Measurements from ENCODE around the gene CNTFR. TPM values are rescaled to one million over a fixed set of nuclear protein-coding genes. Genes with fewer than 3 reads are reported as not detected.

The CNTFR gene
- total RNA-seq, 2 experiments from 2014 or later: not detected

DNA sequence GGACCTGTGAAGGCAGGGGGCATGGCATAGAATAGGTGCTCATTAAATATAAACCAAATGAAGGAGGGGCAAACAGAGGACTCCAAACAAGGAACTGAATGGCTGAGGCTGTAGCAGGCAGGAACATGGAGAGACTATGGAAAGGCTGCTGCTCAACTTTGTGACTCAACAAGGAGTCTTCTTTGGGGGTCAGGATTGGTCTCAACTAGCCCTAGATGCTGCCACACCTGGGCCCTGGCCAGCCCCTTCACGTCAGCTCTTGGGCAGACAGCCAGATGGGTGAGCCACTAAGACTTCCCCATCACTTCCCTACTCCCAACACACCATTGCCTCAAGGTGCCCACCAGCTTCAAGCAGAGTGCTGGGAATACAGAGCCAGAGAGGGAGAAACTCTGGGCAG lies 11.4 kb upstream of the CNTFR start:
- ChIA-PET CTCF (interaction anchor here (0.7 to 1.0 kb wide), 4 partner anchors 9 to 197 kb away, joined by 3 read pairs; no protein-coding TSS in a partner anchor), POLR2A (no interaction called here)
- H3K4me1 Mint-ChIP-seq (ENCODE audit: low read depth): no peaks in the 10 kb centered on the region
- H3K9me3 Mint-ChIP-seq (ENCODE audit: insufficient read depth): no peaks in the 10 kb centered on the region
- H3K36me3 Mint-ChIP-seq (ENCODE audit: low read depth): no peaks in the 10 kb centered on the region
- ATAC-seq (no peak), DNase-seq (no peak)
- no peak overlapping the region for H3K27ac Mint-ChIP-seq
- no peak overlapping the region for H3K4me3 Mint-ChIP-seq
- H3K27me3 Mint-ChIP-seq (ENCODE audit: low read depth): peaks cover 16% of the 10 kb centered on the region

DNA sequence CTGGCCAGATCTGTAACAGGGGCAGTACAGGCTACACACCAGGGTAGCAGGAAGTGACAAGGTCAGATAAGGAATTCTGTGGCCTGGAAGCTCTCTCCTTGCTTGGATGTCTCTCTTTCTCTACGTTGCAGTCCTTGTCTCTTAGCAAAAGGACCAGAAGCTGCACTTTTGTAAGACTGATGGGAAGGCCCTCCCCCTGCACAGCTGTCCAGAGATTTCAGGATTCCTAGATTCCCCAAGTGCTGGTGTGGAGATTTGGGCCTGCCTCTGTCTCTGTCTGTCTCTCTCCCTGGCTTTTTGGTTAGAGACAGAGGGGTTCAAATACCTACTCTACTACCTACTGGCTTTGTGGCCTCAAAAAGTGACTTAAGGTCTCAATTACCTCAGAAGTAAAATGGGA lies 10.0 kb upstream of the CNTFR start:
- CTCF ChIA-PET: interaction anchor here (0.6 to 1.3 kb wide), 5 partner anchors 13 to 195 kb away, joined by 3 to 7 read pairs (median 3); partner anchors contain the start of genes DCTN3 and RPP25L
- H3K4me1 Mint-ChIP-seq (ENCODE audit: low read depth): no peaks in the 10 kb centered on the region
- H3K4me3 Mint-ChIP-seq: no peak overlapping the region
- H3K9me3 Mint-ChIP-seq (ENCODE audit: insufficient read depth): no peaks in the 10 kb centered on the region
- POLR2A ChIA-PET: interaction anchor here (0.5 kb wide), 1 partner anchor 159 kb away, joined by 5 read pairs; no protein-coding TSS in a partner anchor
- H3K36me3 Mint-ChIP-seq (ENCODE audit: low read depth): no peaks in the 10 kb centered on the region
- DNase-seq (no peak), ATAC-seq (no peak)
- peaks cover 17% of the 10 kb centered on the region for H3K27me3 Mint-ChIP-seq (ENCODE audit: low read depth)
- H3K27ac Mint-ChIP-seq: no peak overlapping the region

DNA sequence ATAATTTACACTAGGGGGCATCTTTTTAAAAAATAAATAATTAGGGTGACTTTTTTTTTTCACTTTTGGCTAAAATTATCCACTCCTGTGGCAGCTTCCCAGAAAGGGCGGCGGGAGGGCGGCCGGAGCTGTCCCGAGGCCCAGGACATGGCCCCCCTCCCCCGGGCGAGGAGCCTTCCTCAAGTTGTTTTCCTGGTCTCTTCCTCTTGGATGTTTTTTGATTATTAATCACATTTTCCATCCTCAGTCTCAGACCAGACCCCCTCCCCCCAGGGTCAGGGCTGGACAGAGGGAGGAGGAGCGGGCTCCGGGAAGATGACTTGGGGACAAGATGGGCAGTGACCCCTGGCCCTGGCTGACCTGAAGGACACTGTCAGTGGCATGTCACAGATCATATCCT lies 4.7 kb upstream of the CNTFR start:
- no peaks in the 10 kb centered on the region for H3K9me3 Mint-ChIP-seq (ENCODE audit: insufficient read depth)
- CTCF ChIA-PET: interaction anchor here (0.6 kb wide), 1 partner anchor 10 kb away, joined by 3 read pairs; no protein-coding TSS in a partner anchor
- H3K4me1 Mint-ChIP-seq (ENCODE audit: low read depth): peaks cover 21% of the 10 kb centered on the region
- H3K27ac Mint-ChIP-seq: no peak overlapping the region
- H3K27me3 Mint-ChIP-seq (ENCODE audit: low read depth): peaks cover 51% of the 10 kb centered on the region
- ATAC-seq (no peak), DNase-seq (no peak)
- no peaks in the 10 kb centered on the region for H3K36me3 Mint-ChIP-seq (ENCODE audit: low read depth)
- H3K4me3 Mint-ChIP-seq: no peak overlapping the region
- POLR2A ChIA-PET: interaction anchor here (1.2 kb wide), 1 partner anchor 9 kb away, joined by 5 read pairs; no protein-coding TSS in a partner anchor

DNA sequence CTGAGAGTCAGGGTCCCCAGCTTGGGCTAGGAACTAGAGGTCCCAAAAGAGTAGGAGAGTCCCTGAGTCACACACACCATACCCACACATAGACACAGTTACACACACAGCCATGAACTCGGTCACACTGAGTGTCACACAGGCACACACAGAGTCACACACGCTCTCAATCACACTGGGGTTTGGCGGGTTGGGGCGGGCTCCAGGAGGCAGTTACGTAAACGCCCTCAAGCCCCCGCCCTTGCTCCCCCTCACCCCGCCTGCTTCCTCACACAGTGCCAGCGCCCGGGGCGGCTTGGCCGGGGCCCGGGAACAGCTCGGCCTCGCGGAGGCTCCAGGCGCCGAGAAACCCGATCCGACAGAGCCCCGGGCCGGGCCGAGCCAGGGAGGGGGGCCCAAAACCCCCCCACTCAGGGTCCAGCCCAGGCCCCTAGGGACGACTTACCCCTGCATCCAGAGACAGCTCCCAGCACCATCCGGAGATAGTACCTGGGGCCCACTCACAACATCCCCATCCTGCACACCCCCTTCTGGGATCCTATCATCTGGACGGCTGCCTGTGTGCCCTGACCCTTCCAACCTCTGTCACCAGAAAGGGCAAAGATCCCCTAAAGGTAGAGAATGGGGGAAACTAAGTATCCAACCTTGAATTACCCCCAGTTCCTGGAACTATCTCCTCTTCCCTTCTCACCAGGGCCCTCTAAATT lies 3.5 kb upstream of the CNTFR start:
- Mint-ChIP-seq H3K27me3 (ENCODE audit: low read depth) (peaks cover 62% of the 10 kb centered on the region), H3K9me3 (ENCODE audit: insufficient read depth) (no peaks in the 10 kb centered on the region), H3K4me1 (ENCODE audit: low read depth) (peaks cover 25% of the 10 kb centered on the region), H3K36me3 (ENCODE audit: low read depth) (no peaks in the 10 kb centered on the region), H3K27ac (no peak overlapping the region), H3K4me3 (no peak overlapping the region)
- ATAC-seq (no peak), DNase-seq (no peak)
- CTCF ChIA-PET: interaction anchor here (1.4 to 2.9 kb wide), 4 partner anchors 11 to 45 kb away, joined by 3 to 32 read pairs (median 13); no protein-coding TSS in a partner anchor
- POLR2A ChIA-PET: interaction anchor here (1.5 kb wide), 1 partner anchor 11 kb away, joined by 3 read pairs; no protein-coding TSS in a partner anchor

DNA sequence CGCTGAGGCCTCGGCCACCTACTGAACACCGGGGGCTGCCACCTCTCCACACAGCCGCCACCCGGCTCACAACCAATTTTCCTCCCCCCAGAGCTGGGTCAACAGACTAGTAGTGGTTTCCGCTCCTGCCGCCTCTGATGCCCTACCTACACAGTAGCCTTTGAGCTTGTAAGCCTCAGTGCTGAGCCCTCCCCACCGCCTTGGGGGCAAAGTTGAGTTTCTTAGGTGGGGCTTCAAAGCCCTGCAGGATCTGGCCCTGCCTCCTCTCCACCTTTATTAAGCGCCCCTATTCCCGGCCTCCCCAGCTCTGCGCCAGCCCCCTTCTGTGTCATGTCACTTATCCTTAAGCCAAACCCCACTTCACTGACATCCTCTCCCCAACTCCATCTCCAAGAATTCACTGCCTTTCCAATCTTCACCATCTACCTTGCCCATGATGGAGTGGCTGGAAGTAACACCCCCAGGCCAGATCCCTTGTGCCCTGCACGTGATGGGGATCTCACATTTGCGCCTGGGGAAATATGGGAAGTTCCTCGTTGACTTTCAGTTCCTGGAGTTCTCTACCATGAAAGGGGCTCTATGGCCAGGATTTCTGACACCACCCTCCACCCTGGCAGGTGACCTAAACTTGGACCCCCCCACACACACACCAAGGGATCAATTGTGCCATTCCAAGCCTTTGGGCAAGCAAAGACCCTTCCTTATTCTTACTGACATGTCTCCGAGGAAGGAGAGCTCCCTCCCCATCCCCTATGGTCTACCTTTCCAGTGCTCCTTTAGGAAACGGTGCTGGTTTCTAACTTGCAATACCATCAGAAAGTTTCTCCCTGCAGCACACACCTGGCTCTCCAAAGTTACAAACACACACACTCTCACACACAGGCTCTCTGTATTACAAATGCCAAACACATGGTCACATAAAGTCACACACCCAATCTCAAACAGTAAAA lies 2.7 kb upstream of the CNTFR start:
- Mint-ChIP-seq H3K36me3 (ENCODE audit: low read depth) (no peaks in the 10 kb centered on the region), H3K27ac (no peak overlapping the region), H3K4me1 (ENCODE audit: low read depth) (peaks cover 25% of the 10 kb centered on the region), H3K9me3 (ENCODE audit: insufficient read depth) (no peaks in the 10 kb centered on the region), H3K27me3 (ENCODE audit: low read depth) (peaks cover 70% of the 10 kb centered on the region), H3K4me3 (no peak overlapping the region)
- POLR2A ChIA-PET: interaction anchor here (1.5 kb wide), 1 partner anchor 12 kb away, joined by 3 read pairs; no protein-coding TSS in a partner anchor
- ATAC-seq: no peak
- DNase-seq: no peak
- CTCF ChIA-PET: interaction anchor here (0.7 to 2.9 kb wide), 22 partner anchors 8 to 203 kb away, joined by 3 to 32 read pairs (median 4); partner anchors contain the start of gene SIGMAR1

DNA sequence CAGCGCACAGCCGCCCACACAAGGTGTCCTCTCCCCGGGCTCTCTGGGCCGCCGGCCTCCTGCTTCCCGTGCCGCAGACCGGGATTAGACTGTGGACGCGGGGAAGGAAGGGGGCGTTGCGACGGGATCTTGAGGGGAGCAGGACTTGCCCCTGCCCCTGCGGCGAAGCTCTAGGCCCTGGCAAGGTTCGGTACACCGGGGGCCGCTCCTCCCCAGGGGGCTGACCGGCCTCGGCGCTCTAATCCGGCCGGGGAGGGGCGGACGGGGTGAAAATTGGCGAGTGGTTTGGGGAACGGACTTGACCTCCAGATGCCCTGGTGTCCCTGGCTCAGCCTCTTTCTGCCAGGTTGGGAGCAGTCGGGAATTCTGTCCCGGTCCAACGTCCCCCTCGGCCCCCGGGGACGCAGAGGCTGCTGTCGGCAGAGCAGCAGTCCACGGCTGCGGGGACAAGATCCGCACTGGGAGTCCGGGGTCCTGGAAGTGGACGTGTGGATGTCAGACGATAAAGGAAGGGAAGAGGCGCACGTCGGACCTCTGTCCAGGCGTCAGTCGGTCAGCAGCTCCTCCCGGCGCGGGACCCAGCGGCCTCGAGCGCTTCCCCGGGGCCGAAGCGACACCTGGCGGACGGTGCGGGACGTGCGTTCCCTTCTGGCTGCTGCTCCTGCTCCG lies 1.9 kb upstream of the CNTFR start:
- Mint-ChIP-seq H3K4me1 (ENCODE audit: low read depth) (peaks cover 25% of the 10 kb centered on the region), H3K4me3 (peak overlapping the region; percentile 39), H3K36me3 (ENCODE audit: low read depth) (no peaks in the 10 kb centered on the region), H3K27ac (no peak overlapping the region), H3K27me3 (ENCODE audit: low read depth) (peaks cover 74% of the 10 kb centered on the region), H3K9me3 (ENCODE audit: insufficient read depth) (no peaks in the 10 kb centered on the region)
- ChIA-PET POLR2A (no interaction called here), CTCF (interaction anchor here (0.7 to 2.9 kb wide), 23 partner anchors 9 to 202 kb away, joined by 3 to 32 read pairs (median 4); partner anchors contain the start of gene SIGMAR1)
- ATAC-seq: peak; percentile 86
- peak; percentile 82 for DNase-seq

DNA sequence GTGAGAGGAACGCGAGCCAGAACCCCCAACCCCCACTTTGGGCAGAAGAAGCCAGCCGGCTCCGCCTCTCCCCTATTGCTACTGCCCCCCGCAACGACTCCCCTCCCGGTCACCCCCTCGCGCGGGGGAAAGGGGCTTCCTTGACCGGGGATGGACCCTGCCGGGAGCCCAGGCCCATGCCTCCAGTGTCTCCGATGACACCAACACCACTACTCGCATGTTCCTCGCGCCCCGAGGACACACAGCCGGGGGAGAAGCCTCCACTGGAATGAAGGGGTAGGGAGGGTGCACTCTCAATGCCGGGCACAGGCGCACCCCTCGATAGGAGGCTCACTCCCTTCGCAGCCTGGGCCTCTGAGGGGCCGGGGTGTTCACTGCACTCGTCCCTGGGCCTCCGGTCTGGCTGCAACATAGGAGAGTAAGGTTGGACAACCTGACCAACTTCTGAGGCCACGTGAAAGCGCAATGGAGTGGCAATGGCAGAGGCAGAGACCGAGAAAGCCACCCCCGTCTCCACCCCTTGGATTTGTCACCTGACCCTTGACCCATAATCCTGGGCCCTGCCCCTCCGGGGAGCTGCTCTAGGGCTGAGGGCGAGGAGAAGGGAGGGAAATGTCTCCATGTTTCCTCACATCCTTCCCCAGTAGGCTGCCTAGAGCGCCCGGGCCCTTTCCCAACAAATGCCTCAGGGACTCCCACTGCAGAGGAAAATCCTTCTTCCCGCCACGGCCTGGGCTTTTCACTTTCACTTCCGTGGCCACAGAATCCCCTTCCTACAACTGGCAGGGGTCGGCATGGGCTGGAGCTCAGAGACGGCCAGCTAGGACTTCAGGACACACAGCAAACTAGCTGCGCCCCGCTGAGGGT lies 1.1 kb upstream of the CNTFR start:
- ATAC-seq (no peak), DNase-seq (no peak)
- H3K36me3 Mint-ChIP-seq (ENCODE audit: low read depth): no peaks in the 10 kb centered on the region

DNA sequence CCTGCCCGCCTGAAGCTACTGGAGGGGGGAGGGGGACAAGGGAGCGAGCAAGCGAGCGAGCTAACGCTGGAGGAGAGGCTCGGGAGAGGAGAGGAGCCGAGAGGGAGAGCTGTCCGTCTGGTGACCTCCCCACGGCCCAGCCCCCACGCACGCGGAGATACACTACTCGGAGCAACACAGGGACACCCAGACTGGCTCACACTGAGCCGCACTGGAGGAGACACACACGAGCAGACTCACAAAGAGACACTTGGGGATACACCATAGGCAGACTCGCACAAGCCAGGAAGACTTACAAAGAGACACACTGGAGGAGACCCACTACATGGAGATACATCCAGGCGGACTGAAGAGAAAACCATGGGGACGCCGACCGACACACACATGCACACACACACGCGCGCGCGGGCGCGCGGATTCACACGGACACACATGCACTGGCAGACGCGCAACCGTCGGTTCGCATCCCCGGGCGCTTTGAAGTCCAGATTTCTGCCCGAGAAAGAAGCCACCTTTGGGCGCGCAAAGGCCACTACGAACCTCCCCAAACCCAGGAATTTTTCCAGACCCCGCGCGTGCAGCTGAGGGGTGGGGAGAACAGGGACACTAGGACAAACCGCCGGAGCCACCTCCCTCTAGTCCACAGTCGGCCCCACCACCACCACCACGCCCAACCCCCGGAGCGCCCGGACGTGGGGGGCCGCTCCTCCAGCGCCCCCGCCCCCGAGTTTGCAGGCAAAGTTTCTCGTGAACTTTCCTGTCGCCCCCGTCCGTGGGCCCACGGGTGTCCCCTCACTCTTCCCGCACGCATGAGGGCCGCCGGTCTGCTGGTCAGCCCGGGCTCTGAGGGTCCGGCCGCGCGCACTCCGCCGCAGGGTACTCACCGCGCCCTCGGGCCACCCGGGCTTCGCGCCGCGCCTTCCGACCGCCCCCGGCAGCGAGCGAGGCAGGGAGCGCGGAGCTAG lies 571 bp downstream of the CNTFR start:
- POLR2A ChIA-PET: interaction anchor here (0.7 kb wide), 1 partner anchor 1393 kb away, joined by 3 read pairs; no protein-coding TSS in a partner anchor
- Mint-ChIP-seq H3K9me3 (ENCODE audit: insufficient read depth) (no peaks in the 10 kb centered on the region), H3K4me3 (peak overlapping the region; percentile 12), H3K36me3 (ENCODE audit: low read depth) (no peaks in the 10 kb centered on the region), H3K4me1 (ENCODE audit: low read depth) (peaks cover 25% of the 10 kb centered on the region), H3K27ac (no peak overlapping the region), H3K27me3 (ENCODE audit: low read depth) (peaks cover 76% of the 10 kb centered on the region)
- DNase-seq: no peak
- CTCF ChIA-PET: interaction anchor here (1.4 to 1.9 kb wide), 3 partner anchors 15 to 185 kb away, joined by 3 to 6 read pairs (median 5); no protein-coding TSS in a partner anchor
- ATAC-seq: no peak

More for the DNA sequence above, 1.1 kb upstream of the CNTFR start:
- H3K9me3 Mint-ChIP-seq (ENCODE audit: insufficient read depth): no peaks in the 10 kb centered on the region
- ChIA-PET POLR2A (no interaction called here), CTCF (interaction anchor here (0.8 to 2.9 kb wide), 11 partner anchors 8 to 187 kb away, joined by 3 to 32 read pairs (median 4); partner anchors contain the start of gene SIGMAR1)
- no peak overlapping the region for H3K27ac Mint-ChIP-seq
- H3K4me1 Mint-ChIP-seq (ENCODE audit: low read depth): peaks cover 25% of the 10 kb centered on the region
- peak overlapping the region; percentile 39 for H3K4me3 Mint-ChIP-seq
- peaks cover 78% of the 10 kb centered on the region for H3K27me3 Mint-ChIP-seq (ENCODE audit: low read depth)

DNA sequence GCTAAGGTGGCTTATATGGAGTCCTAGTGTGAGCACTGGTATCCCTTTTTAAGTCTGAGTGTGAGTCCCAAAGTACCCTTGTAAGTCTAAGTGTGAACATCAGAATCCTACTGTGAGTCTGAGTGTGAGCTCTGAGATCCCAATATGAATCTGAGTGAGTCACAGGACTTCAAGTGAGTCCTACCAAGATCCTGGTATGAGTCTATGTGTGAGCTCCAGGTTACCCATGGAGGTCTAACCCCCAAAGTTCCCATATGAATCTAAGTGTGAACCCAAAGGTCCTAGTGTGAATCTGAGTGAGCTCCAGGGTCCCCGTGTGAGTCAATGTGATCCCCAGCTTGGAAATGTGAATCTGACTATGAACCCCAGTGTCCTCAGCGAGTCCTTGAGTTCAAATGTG lies 2.3 kb downstream of the CNTFR start:
- DNase-seq: no peak
- peaks cover 23% of the 10 kb centered on the region for H3K4me1 Mint-ChIP-seq (ENCODE audit: low read depth)
- ChIA-PET POLR2A (interaction anchor here (0.6 kb wide), 1 partner anchor 25 kb away, joined by 5 read pairs; the partner anchor contains the start of gene RPP25L), CTCF (interaction anchor here (0.7 to 1.8 kb wide), 6 partner anchors 11 to 184 kb away, joined by 3 to 6 read pairs (median 4); partner anchors contain the start of gene DCTN3)
- no peak overlapping the region for H3K4me3 Mint-ChIP-seq
- peaks cover 70% of the 10 kb centered on the region for H3K27me3 Mint-ChIP-seq (ENCODE audit: low read depth)
- H3K27ac Mint-ChIP-seq: no peak overlapping the region
- no peaks in the 10 kb centered on the region for H3K9me3 Mint-ChIP-seq (ENCODE audit: insufficient read depth)
- H3K36me3 Mint-ChIP-seq (ENCODE audit: low read depth): no peaks in the 10 kb centered on the region
- no peak for ATAC-seq
